ENCODE data around the gene MFSD11.
A peak's percentile ranks its signal among the peaks of the same experiment; 100 is the strongest.

The MFSD11 gene

DNA sequence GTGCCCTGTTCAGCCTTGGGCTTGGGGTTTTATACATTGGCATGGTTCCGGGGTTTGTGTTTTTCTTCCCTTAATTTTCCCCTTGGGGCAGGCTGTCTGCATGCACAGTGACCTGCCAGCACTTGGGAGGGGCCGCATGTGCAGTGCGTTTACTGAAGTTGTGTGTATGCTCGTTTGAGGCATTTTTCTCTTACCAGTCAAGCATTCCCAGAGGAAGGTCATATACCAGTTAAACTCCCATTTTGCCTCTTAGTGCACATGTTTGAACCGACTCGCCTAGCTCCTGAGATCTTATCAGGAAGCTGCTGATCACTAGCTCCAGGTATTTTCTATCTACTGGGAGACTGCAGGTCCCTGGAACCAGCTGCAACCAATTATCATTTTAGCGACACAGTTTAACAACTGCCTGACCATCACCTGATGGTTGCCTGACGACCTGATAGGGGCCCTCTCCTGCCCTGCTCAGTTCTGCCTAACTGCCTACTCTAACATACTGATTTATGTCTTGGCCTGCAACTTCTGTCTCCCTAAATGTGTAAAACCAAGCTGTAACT lies 51.4 kb downstream of the MFSD11 start:
- Histone ChIP-seq H3K79me1 (replicated peaks; ENCODE audit: low read length, poor library complexity, severe bottlenecking) (no peaks in the 10 kb centered on the region), H2AFZ (ENCODE audit: low read depth, low read length) (no peak overlapping the region), H3K14ac (ENCODE audit: low read length in 2 of 2) (no peak overlapping the region), H3K36me3 (ENCODE audit: control insufficient read depth in 1 of 2, insufficient read depth in 2 of 2, low read depth in 1 of 2, low read length in 2 of 2) (peaks cover 5 to 16% of the 10 kb centered on the region in 2 experiments), H3K27me3 (ENCODE audit: control insufficient read depth in 1 of 2, insufficient read depth in 1 of 2, low read length in 2 of 2) (no peaks in the 10 kb centered on the region), H2BK5ac (ENCODE audit: low read depth, low read length, poor library complexity, severe bottlenecking) (no peak overlapping the region), H3K18ac (ENCODE audit: low read depth in 1 of 2, low read length in 2 of 2) (peak overlapping the region in 1 of 2 experiments; percentile 48), H2BK15ac (ENCODE audit: low read depth, poor library complexity, severe bottlenecking) (no peak overlapping the region), H3K27ac (ENCODE audit: low read length, poor library complexity, severe bottlenecking) (no peak overlapping the region), H4K91ac (ENCODE audit: low read length) (no peak overlapping the region), H3K23ac (ENCODE audit: low read length in 2 of 2) (no peak overlapping the region), H2BK12ac (ENCODE audit: low read length in 2 of 2) (peak overlapping the region in 1 of 2 experiments; percentile 63), H2AK5ac (ENCODE audit: low read length, severe bottlenecking) (no peak overlapping the region), H3K4ac (ENCODE audit: low read depth in 1 of 2, low read length in 2 of 2) (no peak overlapping the region), H3K9ac (ENCODE audit: low read length) (no peak overlapping the region), H2BK120ac (ENCODE audit: low read depth, low read length) (no peak overlapping the region), H3K4me1 (ENCODE audit: control insufficient read depth, insufficient read depth, low read depth, low read length) (peaks cover 4% of the 10 kb centered on the region), H4K8ac (ENCODE audit: low read length) (no peak overlapping the region), H3K4me2 (ENCODE audit: low read length, poor library complexity, severe bottlenecking) (no peak overlapping the region), H3K4me3 (ENCODE audit: insufficient read depth in 1 of 2, low read depth in 1 of 2, low read length in 2 of 2) (no peak overlapping the region), H3K9me3 (ENCODE audit: control insufficient read depth, low read length) (no peaks in the 10 kb centered on the region)
- no peak for DNase-seq
- WGBS: 49% methylated on average over 8 of the region's 8 CpGs

DNA sequence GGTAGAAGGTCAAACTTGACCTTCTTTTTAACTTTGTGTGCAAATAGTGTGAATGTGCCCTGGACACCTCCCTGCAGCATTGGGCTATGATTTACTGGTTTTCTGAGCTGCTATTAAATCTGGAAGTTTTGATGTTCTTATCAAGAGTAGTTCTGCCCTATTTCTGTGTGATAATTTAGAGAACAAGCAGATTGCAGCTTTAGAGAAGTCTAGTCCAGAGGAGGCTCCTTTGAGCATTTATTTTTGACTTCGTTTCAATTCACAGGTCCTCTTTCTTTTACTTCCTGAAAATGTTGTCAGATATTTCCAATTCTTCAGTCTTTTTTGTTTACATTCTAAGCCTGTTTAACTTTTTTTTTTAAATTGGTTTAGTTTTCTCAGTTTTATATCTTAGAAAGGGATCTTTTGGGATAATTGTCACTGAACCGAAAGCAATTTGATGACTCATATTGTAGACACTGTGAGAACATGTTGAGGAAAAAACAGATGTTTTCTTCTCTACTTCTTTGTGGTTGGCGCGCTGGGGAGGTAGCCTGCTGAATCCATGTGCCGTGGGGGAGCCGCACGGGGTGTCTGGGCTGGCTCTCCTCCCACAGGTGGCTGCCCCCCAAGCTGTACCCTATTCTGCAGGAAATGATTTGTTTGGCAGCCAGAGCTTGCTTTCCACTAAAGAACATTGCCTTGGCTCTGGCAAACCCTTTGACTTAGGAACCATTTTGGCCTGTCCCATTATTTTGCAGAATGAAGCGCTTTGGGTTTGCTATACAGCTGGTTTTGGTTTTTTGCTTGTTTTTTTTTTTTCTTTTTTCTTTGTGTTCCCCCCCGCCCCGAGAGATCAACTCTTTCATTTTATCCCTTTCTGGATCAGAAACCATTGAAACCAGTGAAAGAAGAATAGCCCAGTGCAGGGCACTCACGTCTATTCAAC lies 53.4 kb downstream of the MFSD11 start:
- Histone ChIP-seq H3K18ac (ENCODE audit: low read depth in 1 of 2, low read length in 2 of 2) (peak overlapping the region in 1 of 2 experiments; percentile 48), H4K91ac (ENCODE audit: low read length) (no peak overlapping the region), H2BK12ac (ENCODE audit: low read length in 2 of 2) (no peak overlapping the region), H3K4me3 (ENCODE audit: insufficient read depth in 1 of 2, low read depth in 1 of 2, low read length in 2 of 2) (peak overlapping the region in 1 of 2 experiments; percentile 69), H3K27ac (ENCODE audit: low read length, poor library complexity, severe bottlenecking) (peak overlapping the region; percentile 43), H2AK5ac (ENCODE audit: low read length, severe bottlenecking) (no peak overlapping the region), H3K4me2 (ENCODE audit: low read length, poor library complexity, severe bottlenecking) (peak overlapping the region; percentile 82), H3K9me3 (ENCODE audit: control insufficient read depth, low read length) (no peaks in the 10 kb centered on the region), H2BK15ac (ENCODE audit: low read depth, poor library complexity, severe bottlenecking) (no peak overlapping the region), H3K9ac (ENCODE audit: low read length) (peak overlapping the region; percentile 71), H3K36me3 (ENCODE audit: control insufficient read depth in 1 of 2, insufficient read depth in 2 of 2, low read depth in 1 of 2, low read length in 2 of 2) (peaks cover 1 to 4% of the 10 kb centered on the region in 2 experiments), H3K27me3 (ENCODE audit: control insufficient read depth in 1 of 2, insufficient read depth in 1 of 2, low read length in 2 of 2) (no peaks in the 10 kb centered on the region), H3K4ac (ENCODE audit: low read depth in 1 of 2, low read length in 2 of 2) (no peak overlapping the region), H3K4me1 (ENCODE audit: control insufficient read depth, insufficient read depth, low read depth, low read length) (peaks cover 4% of the 10 kb centered on the region), H3K14ac (ENCODE audit: low read length in 2 of 2) (no peak overlapping the region), H2BK5ac (ENCODE audit: low read depth, low read length, poor library complexity, severe bottlenecking) (peak overlapping the region; percentile 19), H2BK120ac (ENCODE audit: low read depth, low read length) (no peak overlapping the region), H4K8ac (ENCODE audit: low read length) (peak overlapping the region; percentile 72), H3K23ac (ENCODE audit: low read length in 2 of 2) (no peak overlapping the region), H2AFZ (ENCODE audit: low read depth, low read length) (no peak overlapping the region), H3K79me1 (replicated peaks; ENCODE audit: low read length, poor library complexity, severe bottlenecking) (no peaks in the 10 kb centered on the region)
- DNase-seq: peak; percentile 85
- 40% methylated on average over 9 of the region's 11 CpGs for WGBS

DNA sequence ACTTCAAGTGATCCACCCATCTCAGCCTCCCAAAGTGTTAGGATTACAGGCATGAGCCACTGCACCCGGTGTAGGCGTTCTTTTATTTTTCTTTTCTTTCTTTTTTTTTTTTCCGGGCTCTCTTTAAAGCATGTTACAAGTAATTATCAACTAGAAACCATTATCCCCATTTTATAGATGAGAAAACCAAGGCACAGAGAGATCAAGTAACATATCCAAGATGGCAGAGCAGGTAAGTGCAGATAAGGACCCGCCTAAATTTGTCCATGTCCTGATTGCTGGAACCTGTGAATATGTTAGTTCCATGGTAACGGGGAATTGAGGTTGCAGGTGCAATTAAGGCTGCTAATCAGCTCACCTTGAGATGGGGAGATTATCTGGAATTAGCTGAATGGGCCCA lies 54.4 kb downstream of the MFSD11 start:
- Histone ChIP-seq H4K91ac (ENCODE audit: low read length) (no peak overlapping the region), H2AK5ac (ENCODE audit: low read length, severe bottlenecking) (peak overlapping the region; percentile 29), H3K4me1 (ENCODE audit: control insufficient read depth, insufficient read depth, low read depth, low read length) (peaks cover 4% of the 10 kb centered on the region), H3K23ac (ENCODE audit: low read length in 2 of 2) (no peak overlapping the region), H3K36me3 (ENCODE audit: control insufficient read depth in 1 of 2, insufficient read depth in 2 of 2, low read depth in 1 of 2, low read length in 2 of 2) (no peaks in the 10 kb centered on the region), H3K18ac (ENCODE audit: low read depth in 1 of 2, low read length in 2 of 2) (no peak overlapping the region), H2AFZ (ENCODE audit: low read depth, low read length) (no peak overlapping the region), H4K8ac (ENCODE audit: low read length) (no peak overlapping the region), H2BK5ac (ENCODE audit: low read depth, low read length, poor library complexity, severe bottlenecking) (no peak overlapping the region), H3K27ac (ENCODE audit: low read length, poor library complexity, severe bottlenecking) (no peak overlapping the region), H3K79me1 (replicated peaks; ENCODE audit: low read length, poor library complexity, severe bottlenecking) (no peaks in the 10 kb centered on the region), H2BK15ac (ENCODE audit: low read depth, poor library complexity, severe bottlenecking) (no peak overlapping the region), H3K4me3 (ENCODE audit: insufficient read depth in 1 of 2, low read depth in 1 of 2, low read length in 2 of 2) (no peak overlapping the region), H2BK12ac (ENCODE audit: low read length in 2 of 2) (no peak overlapping the region), H3K4me2 (ENCODE audit: low read length, poor library complexity, severe bottlenecking) (no peak overlapping the region), H3K4ac (ENCODE audit: low read depth in 1 of 2, low read length in 2 of 2) (no peak overlapping the region), H3K9me3 (ENCODE audit: control insufficient read depth, low read length) (no peaks in the 10 kb centered on the region), H2BK120ac (ENCODE audit: low read depth, low read length) (no peak overlapping the region), H3K27me3 (ENCODE audit: control insufficient read depth in 1 of 2, insufficient read depth in 1 of 2, low read length in 2 of 2) (peaks cover 0 to under 1% of the 10 kb centered on the region in 2 experiments), H3K14ac (ENCODE audit: low read length in 2 of 2) (no peak overlapping the region), H3K9ac (ENCODE audit: low read length) (no peak overlapping the region)
- no peak for DNase-seq
- 94% methylated on average over 5 of the region's 5 CpGs for WGBS

DNA sequence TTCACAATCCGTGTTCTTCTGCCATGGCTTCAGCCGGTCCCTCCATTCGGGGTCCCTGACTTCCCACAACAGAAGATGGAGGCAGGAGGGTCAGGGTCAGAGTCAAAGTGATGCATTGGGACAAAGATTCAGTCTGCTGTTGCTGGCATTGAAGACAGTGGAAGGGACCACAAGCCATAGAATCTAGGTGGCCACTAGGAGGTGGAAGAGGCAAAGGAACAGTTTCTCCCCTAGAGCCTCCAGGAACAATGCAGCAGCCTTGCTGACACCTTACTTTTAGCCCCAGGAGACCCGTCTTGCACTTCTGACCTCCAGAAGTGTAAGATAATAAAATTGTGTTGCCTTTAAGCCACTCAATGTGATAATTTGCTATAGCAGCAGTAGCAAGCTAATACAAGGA lies 55.9 kb downstream of the MFSD11 start:
- Histone ChIP-seq H3K79me1 (replicated peaks; ENCODE audit: low read length, poor library complexity, severe bottlenecking) (no peaks in the 10 kb centered on the region), H3K4me2 (ENCODE audit: low read length, poor library complexity, severe bottlenecking) (no peak overlapping the region), H3K18ac (ENCODE audit: low read depth in 1 of 2, low read length in 2 of 2) (no peak overlapping the region), H2BK12ac (ENCODE audit: low read length in 2 of 2) (no peak overlapping the region), H2AK5ac (ENCODE audit: low read length, severe bottlenecking) (no peak overlapping the region), H3K36me3 (ENCODE audit: control insufficient read depth in 1 of 2, insufficient read depth in 2 of 2, low read depth in 1 of 2, low read length in 2 of 2) (no peaks in the 10 kb centered on the region), H3K4me1 (ENCODE audit: control insufficient read depth, insufficient read depth, low read depth, low read length) (peaks cover 4% of the 10 kb centered on the region), H3K27ac (ENCODE audit: low read length, poor library complexity, severe bottlenecking) (no peak overlapping the region), H3K9me3 (ENCODE audit: control insufficient read depth, low read length) (no peaks in the 10 kb centered on the region), H3K23ac (ENCODE audit: low read length in 2 of 2) (no peak overlapping the region), H4K8ac (ENCODE audit: low read length) (no peak overlapping the region), H2BK120ac (ENCODE audit: low read depth, low read length) (no peak overlapping the region), H2BK5ac (ENCODE audit: low read depth, low read length, poor library complexity, severe bottlenecking) (no peak overlapping the region), H3K4me3 (ENCODE audit: insufficient read depth in 1 of 2, low read depth in 1 of 2, low read length in 2 of 2) (no peak overlapping the region), H3K9ac (ENCODE audit: low read length) (no peak overlapping the region), H2BK15ac (ENCODE audit: low read depth, poor library complexity, severe bottlenecking) (no peak overlapping the region), H3K27me3 (ENCODE audit: control insufficient read depth in 1 of 2, insufficient read depth in 1 of 2, low read length in 2 of 2) (peaks cover 0 to 3% of the 10 kb centered on the region in 2 experiments), H2AFZ (ENCODE audit: low read depth, low read length) (no peak overlapping the region), H3K4ac (ENCODE audit: low read depth in 1 of 2, low read length in 2 of 2) (no peak overlapping the region), H3K14ac (ENCODE audit: low read length in 2 of 2) (no peak overlapping the region), H4K91ac (ENCODE audit: low read length) (no peak overlapping the region)
- WGBS: 98% methylated on average over 3 of the region's 4 CpGs
- peak; percentile 46 for DNase-seq
